ENCODE measurements around the gene SMTNL2.

DNA sequence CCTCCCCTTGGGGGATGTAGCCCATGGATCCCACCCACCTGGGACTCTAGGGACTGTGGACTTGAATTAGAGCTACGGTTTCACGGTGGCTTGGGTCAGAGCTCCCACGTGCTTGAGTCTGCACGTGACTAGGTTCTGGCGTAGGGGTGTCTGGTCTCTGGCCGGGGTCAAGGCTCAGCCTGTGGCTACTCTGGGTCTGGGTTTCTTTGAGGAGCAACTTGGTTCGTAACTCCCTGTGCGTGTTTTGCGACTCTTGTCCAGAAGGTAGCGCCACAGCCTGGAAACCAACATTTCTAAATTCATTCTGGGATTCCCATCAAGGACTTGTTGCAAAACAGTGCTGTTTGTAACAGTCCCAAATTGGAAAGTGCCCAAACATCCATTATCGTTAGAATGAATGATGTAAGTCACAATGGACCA is 23.5 kb upstream of the SMTNL2 start:
- no peak for TF ChIP-seq POLR2A (IDR thresholded peaks at IDR 0.05)
- TF ChIP-seq, protein P1, sequence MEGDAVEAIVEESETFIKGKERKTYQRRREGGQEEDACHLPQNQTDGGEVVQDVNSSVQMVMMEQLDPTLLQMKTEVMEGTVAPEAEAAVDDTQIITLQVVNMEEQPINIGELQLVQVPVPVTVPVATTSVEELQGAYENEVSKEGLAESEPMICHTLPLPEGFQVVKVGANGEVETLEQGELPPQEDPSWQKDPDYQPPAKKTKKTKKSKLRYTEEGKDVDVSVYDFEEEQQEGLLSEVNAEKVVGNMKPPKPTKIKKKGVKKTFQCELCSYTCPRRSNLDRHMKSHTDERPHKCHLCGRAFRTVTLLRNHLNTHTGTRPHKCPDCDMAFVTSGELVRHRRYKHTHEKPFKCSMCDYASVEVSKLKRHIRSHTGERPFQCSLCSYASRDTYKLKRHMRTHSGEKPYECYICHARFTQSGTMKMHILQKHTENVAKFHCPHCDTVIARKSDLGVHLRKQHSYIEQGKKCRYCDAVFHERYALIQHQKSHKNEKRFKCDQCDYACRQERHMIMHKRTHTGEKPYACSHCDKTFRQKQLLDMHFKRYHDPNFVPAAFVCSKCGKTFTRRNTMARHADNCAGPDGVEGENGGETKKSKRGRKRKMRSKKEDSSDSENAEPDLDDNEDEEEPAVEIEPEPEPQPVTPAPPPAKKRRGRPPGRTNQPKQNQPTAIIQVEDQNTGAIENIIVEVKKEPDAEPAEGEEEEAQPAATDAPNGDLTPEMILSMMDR (IDR thresholded peaks at IDR 0.05 in 8 of 11, conservative IDR thresholded peaks at IDR 0.05 in 3 of 11), result no peak

Measured in spleen (tissue), 7 donors.